Right hindlimb (tissue), 1 donor: ENCODE data around the gene VPS51.

Experiments used
- DNase-seq: peaks from one replicate; pipeline ENCODE4 v3.0.0-alpha.2; 2018

The VPS51 gene

DNA sequence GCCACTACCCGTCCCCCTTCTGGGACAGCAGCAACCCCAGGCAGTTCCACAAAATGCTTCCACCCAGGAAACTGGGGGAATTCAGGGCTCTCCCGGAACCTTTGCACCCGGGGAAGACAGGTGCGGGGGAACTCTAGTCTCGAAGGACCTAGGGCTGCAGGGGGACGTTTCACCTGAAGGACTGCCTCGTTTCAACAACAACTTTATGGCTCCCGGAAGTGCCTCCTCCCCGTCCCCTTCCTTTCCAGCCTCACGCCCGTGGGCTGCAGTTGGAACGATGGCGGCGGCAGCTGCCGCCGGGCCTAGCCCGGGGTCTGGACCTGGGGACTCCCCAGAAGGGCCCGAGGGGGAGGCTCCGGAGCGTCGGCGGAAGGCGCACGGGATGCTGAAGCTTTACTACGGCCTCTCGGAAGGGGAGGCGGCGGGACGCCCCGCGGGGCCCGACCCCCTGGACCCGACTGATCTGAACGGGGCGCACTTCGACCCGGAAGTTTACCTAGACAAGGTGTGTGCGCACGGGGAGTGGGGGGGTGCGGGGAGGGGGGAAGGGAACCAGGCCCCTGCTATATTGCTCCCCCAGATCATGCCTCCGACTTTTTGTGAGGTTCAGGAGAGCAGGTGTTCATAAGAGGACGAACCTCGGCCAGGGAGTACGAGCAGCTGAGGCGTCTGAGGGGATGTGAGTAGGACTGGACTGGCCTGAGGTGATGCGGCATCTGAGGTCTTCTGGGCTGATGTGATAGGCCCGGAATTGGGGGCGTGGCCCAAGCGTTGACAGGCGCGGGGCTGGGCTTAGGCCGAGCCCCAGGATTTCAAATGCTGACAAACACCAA lies at the start of gene VPS51:
TSS of gene VPS51 (plus strand) at position 241 of the 833 bp plus-strand sequence. CDS start at position 278, 37 bp downstream.
- peak; percentile 89 for DNase-seq

DNA sequence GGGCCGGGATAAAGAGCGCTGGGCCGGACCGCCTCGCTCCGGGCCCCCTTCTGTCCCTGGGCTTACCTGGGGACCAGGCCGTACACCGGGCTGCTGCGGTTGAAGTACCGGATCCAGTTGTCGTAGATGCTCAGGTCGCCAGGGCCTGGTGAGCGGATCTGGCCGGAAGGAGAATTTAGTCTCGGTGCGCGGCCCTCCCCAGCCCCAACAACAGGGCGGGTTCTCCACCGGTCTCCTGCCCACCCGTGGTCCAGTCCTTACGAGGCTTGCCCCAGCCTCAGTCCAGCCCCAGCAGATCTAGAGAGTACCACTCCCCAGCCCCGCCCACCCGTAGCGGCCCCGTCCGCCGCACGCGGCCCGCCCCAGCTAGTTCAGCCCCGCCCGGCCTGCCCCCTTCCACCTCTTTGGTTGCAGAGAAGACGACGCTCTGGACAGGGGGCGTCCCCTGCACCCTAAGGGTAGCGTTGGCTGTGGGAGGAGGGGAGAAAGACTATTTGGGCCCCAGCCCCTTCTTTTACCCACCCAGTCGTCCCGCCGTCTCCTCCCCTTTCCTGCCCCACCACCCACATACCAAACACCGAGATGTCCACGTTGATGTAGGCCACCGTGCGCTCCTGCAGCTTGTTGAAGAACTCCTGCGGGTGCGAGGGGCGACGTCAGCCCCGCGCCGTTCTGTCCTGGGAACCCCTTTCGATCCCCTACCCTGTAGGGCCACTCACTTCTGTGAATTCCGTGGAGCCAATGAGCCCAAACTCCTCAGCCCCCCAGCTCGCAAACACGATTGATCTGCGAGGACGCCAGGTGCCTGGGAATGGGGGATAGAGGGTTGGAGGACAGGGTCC lies 48.2 kb upstream of the VPS51 start:
- DNase-seq, result peak; percentile 56

DNA sequence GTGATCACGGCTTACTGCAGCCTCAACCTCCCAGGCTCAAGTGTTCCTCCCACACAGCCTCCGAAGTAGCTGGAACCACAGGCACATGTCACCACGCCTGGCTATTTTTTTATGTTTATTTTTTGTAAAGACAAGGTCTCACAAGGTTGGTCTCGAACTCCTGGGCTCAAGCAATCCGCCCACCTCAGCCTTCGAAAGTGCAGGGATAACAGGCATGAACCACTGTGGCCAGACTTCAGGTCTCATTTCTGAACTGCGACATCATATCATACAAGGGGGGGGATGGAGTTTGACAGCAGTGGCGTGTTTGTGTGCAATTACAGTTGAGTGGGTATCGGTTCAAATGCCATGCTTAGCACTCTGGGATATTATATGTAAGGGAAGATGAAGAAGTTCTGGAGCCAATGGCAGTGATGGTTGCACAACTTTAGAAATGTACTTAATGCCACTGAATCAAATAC lies 44.6 kb upstream of the VPS51 start:
- no peak for DNase-seq

DNA sequence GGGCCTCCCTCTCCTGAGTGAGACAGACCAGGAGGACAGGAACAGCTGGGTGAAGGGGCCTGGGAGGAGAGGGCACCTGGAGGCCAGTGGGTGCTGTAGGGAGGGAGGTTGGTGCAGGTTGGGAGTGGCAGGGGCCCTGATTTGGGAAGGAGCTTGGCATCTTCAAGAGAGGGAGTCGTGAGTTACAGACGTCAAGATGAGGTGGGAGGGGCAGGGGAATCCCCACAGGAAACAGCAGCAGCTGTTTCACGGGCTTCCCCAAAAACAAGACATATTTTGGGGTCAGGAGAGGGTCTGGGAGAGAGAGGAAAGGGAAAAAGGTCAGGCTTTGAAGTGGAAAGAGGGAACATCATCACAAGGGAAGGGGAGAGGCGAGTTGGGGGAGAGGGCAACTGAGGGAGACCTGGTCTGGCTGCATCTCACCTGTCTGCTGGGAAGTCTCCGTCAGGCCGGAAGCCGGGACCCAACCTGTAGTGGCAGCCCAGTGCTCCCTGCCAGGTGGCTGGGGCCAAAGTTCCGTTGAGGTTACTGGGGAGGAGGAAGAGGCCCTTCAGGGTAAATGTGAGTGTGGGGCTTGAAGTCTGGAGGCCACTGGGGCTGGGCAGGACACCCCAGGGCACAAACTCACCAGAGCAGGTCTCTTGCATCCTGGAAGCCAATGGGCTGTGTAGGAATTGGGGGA lies 42.0 kb upstream of the VPS51 start:
- no peak for DNase-seq

DNA sequence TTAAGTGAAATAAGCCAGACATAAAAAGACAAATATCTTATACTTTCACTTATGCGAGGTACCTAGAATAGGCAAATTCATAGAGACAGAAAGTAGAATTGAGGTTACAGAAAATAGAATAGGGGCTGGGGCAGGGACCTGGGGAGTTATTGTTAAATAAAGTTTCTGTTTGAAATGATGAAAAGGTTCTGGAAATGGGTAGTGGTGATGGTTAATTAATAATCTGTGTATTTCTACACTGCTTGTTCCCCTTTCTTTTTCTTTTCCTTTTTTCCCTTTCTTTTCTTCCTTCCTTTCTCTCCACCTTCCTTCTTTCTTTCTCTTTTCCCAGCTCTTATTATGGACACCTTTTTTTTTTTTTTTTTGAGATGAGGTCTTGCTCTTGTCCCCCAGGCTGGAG lies 40.5 kb upstream of the VPS51 start:
- DNase-seq, result no peak

DNA sequence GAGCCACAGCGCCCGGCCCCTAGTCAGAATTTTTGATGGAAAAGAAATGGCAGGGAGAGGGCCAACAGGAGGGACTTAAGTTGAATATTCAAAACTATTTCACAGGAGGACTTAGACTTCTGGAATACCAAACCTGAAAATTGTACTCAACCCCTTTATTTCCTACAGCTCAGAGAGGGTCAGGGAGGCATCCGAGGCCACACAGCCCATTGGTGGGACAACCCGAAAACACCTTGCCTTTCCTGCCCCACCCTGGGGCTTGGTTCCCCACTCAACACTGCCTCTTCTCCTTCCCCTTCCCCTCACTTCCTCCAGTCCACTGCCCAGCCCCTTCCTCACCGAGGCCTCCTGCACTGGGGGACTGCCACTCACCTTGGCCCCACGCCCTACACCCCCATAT lies 39.0 kb upstream of the VPS51 start:
- DNase-seq, result no peak

DNA sequence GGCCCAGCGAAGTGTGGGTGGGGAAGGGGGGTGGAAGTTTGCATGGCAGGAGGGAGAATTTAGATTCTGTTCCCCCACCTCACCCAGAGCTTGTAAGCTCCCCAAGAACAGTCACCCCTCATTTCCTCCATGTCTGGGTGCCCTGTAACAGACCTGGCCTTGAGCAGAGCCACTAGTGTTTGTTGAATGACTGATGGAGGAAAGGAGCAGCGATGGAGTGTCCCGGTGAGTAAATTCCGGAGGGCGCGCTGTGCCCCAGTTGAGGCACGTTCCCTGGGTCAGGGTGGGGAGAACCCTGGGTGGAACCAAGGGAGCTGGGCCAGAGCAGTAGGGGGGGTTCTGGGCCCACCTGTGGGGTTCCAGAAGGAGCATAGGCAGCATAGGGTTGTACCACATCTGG lies 38.5 kb upstream of the VPS51 start:
- DNase-seq, result no peak

DNA sequence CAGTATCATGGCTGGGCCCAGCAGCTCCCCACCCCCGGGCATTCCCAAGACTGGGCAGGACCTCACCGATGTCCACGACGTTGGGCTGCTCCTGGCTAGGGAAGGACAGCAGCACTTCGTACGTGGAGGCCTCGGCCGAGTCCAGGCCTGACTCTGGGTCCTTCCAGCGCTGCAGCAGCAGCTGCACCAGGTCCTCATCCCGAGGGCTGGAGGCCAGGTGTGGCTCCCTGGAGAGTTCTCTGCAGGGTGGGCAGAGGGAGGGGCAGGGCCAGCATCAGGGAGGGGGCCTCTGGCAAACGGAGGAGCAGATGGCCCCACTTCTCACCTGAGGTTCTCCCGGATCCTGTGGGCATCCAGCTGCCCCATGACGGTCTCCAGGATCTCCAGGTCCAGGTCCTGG lies 38.0 kb upstream of the VPS51 start:
- no peak for DNase-seq

DNA sequence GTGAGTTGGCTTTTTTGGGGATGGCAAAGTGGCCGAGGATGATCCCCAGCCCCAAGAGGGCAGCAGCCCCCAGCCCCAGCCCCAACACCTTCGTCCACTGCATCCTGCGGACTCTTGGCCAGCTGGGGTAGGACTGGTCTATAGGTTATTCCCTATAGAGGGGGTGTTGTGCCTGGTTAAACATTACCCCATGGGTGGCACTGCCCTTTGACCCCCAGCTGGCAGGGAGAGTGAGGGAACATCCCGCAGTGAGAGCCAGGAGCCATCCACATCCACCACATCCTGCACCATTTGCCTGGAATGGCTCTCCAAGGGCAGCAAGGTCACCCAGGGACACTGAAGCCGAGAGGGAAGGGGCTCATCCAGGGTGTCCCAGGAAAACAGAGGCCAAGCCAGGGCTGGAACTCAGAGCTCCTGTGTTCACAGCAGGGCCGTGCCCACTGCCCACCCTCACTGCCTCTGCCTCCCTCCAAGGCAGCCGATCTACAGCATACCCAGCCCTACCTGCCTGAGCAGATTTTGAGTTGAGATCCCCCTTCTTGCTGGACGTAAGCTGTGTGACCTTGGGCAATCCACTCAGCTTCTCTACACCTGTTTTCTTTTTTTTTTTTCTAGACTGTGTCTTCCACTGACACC lies 37.5 kb upstream of the VPS51 start, which contains the start of gene NAALADL1:
TSS of gene NAALADL1 (minus strand) at position 135 of the 636 bp plus-strand sequence. CDS start at position 103, 32 bp downstream.
- DNase-seq, result no peak

DNA sequence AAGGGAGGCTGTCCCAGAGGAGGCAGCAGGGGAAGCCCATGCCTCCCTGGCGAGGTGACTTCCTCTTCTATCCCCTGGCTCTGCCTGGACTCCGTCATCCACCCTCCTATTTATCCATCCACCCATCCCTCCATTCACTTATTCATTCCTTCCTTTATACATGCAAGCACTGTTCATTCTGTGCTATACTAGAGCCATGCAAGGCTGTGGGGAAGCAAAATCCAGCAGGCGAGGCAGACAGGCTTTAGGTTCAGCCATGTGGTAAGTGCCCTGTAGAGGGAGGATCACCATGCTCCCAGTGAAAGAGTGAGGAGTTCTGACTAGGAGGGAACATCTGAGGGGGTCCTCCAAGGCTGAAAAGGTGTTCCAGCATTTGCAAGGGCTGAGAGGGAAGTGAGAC lies 36.5 kb upstream of the VPS51 start:
- DNase-seq, result no peak

DNA sequence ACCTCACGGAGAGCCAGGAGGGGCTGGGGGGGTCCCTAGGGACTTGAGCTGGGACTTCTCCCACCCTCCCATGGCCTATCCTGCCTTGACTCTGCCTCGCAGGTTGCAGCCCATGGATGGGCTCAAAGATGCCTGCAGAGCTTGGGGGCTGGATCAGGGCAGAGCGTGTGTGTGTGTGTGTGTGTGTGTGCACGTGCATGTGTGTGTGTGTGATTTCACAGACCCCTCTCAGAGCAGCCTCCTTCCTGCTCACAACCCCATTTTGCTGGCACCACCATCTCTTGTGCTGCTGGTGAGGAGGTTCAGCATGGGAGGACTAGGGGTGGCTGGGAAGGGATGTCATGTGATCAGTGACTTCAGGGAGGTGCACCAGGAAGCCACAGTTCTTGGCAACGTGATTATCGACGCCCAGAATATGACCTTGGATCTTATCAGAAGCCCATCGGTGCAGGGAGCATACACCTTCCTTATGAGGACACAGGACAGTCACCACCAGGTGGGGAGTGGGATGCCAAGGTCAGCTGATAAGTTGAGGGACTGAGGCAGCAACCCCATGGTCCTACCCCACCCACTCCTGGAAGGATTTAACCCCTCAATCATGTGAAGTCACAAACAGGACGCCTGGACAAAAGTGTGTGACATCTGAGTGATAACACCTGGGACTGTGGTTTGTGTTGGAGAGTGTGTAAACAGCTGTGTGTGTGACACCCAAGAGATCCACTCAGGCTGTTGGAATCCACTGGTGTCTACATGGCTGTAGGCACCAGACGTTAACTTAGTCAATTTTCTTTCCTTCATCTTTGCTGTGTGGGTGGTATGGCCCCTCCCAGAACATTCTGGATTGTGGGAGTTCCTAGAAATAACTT lies 35.8 kb upstream of the VPS51 start:
- no peak for DNase-seq

DNA sequence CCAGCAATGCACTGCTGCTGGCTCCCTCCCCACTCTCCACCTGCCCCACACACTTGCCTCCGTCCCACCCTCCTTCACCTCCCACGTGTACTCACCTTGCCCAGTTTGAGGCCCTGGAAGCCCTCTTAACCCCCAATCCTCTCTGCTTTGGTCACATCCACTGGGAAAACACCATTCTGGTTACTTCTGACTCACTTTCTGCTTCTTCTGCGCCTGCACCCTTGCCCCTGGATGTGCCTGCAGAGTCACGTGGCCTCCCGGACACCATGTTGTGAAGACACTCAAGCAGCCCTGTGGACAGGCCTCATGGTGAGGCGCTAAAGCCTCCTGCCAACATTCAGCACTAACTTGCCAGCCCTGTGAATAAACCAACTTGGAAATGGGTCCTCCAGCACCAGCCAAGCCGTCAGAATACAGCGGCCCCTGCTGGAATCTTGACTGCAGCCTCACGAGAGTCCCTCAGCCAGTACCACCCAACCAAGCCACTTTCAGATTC lies 35.1 kb upstream of the VPS51 start:
- no peak for DNase-seq

DNA sequence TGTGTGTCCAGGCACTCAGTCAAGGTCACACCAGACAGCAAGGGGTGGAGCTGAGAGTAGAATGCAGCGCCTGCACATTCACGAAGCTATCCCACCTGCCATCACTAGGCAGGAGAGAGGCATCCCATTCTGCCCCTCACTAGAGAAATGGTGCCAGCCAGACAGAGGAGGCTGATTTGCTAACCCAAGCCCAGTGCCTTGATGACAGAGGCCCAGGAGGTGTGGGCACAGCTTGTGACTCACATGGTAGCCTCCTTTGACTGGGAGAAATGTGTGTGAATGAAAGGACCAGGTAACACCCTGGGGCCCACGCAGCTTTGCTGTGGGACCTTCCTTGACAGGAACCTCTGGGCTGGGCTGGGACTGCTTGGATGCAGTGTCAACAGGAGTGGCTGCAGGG lies 32.5 kb upstream of the VPS51 start:
- no peak for DNase-seq

DNA sequence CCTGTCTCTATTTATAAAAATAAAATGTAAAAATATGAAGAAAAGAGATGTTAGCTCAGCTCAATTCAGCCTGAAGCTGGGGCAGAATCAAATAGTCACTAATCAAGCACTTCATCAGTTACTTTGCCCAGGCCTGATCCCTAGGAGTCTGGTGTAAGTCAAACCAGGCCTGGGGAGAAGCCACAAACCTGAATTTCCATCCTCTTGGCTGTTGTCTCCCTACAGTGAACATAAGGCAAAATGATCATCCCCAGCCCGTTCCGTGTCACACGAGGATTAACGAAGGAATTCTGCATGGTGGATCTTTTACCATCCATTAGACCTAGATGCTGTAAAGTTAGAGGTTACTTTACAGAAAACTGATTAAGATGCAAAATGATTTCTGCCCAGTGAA lies 31.2 kb upstream of the VPS51 start:
- DNase-seq, result no peak

DNA sequence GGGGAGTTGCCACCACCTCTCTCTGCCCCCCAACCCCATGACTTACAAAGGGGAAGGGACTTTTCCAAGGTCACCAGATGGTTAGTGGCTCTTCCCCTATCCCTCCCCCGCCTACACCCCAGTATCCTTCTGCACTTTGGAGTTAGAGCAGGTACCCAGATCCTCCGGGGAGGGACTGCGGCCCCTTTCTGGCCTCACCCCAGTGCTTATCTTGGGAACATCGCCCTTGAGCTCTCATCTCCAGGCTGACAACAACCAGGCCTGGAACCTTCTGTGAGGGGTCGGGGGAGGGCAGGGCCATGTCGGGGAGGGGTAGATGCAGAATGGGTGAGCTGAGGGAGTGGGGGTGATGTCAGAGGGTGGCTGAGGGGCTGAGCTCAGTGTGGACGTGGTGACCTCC lies 30.2 kb upstream of the VPS51 start:
- DNase-seq, result no peak

DNA sequence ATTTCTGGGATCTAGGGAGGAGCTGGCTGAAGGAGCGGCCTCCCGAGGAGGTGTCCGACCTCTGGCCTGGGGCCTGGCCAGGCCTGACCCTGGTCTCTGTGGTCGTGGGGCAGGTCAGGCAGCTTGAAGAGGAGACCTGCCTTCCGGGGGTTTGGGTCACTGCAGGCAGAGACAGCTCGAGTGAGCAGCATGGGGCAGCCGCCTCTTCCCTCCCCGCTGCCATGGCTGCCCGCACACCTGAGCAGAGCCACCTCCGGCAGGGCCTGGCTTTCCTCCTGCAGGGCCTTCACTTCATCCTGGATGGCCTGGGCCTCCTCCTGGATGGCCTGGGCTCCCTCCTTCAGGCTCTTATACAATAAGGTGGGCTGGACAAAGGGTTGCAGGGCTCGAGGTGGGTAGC lies 29.7 kb upstream of the VPS51 start:
- no peak for DNase-seq

DNA sequence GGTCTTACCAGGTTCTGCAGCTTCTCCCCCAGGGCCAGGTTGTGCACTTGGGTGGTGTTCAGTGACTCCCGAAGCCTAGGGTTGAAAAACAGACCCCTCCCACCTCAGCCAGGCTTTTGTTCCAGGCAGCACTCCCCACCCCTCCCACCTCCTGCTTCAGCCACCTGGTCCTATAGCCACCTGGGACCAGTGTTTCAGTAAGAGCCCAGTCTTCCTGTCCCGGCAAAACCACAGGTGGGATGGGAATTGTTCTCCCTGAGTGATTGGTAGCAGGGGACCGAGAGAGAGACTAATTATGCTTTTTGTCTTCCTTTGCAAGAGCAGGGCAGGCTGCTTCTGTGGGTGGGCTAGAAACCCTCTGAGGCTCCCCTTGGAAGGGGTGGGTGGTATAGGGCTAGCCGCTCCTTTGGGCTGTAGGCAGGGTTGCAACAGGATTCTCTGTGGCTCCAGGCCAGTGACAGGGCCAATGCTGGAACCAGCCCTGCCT lies 29.2 kb upstream of the VPS51 start:
- no peak for DNase-seq

DNA sequence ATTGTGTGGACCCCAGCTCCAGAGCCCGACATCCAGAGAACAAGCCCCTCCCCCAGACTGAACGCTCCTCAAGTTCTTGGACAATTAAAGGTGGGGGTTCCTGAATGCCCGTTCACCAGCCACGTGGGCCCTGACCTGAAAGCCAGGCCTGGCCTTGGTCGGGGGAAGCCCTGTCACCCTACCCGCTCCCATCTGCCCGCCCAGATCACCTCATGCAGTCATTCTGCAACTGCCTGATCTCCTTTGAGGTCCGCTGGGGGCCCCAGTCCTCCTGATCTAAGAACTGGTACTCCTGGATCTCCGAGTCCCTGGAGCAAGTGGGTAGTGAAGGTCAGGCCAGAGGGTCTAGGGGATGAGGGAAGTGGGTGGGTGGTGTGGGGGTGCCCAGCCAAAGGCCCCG lies 28.6 kb upstream of the VPS51 start:
- DNase-seq, result no peak

DNA sequence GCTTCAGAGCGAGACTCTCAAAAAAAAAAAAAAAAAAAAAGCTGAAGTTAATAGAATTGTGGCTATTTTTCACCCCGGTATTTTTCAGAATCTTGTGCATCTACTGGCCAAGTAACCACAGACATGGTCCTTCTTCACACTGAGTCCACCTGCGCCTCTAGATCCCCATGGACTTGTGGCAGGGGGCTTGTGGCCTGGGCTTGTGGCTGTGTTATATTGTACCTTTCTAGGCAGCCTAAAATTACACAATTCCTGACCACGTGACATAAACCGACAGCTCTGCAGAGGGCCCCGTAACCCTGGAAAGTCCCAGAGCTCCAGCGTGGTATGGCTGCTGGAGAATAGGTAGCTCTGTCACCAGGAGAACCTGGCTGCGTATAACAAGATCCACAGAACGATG lies 26.8 kb upstream of the VPS51 start:
- DNase-seq, result no peak

DNA sequence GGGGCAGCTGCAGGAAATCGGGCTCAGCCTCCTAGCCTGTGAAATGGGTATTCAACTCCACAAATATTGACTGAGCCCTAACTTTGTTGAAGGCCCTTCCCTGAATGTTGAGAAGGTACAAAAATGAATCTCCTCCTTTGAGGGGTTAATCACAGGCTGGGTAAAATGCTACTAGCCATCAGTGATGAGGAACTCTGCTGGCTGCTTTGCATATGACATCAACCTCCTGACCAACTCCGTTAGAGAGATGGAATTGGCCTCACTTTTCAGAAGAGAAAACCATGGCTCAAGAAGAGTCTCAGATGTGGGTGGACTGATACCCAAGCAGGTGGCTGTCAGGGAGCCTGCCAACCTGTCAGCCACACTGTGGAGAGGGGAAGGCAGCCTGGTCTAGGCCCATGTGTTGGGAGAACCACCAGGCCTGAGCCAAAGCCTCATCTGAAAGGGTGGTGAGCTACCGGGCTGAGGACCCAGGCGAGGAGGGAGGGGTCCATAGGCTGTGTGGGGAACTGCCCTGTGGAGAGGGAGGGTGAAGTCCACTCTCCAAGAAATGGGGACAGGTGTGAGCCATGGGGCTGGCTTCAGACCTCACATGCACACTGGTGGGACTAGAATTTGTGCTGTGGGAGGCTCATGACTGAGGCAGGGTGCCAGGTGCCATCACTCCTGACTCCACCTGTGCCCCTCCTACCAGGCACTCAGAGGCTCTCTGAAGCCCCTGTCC lies 23.9 kb upstream of the VPS51 start:
- DNase-seq, result no peak

DNA sequence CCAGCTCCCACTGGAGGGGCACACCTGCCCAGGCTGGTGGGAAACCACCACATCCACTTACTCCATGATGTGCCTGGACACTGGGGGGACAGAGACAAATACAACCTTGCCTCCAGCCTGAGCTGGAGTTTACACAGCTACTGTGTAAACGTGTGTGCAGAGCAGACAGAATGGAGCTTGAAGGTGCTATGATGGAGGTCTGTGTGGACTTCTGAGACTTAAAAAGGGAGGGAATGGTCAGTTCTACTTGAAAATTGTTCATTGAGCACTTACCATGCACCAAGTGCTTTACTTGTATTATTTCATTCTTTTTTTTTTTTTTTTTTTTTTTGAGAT lies 23.4 kb upstream of the VPS51 start:
- DNase-seq, result no peak
